HG02798 (cell line): ENCODE results near the gene MGAT4A.
A peak's percentile ranks its signal among the peaks of the same experiment; 100 is the strongest.

ENCODE experiments used
- ATAC-seq: cut with Tn5 transposase; IDR thresholded peaks from one replicate; pipeline ENCODE4 v1.9.1; 2021; ENCODE audit warnings: mild to moderate bottlenecking; ENCODE audit not compliant: unreplicated experiment, poor library complexity

The MGAT4A gene

GRCh38 chr2:98582523-98582922 is 148.4 kb downstream of the MGAT4A start:
- ATAC-seq = no peak

DNA sequence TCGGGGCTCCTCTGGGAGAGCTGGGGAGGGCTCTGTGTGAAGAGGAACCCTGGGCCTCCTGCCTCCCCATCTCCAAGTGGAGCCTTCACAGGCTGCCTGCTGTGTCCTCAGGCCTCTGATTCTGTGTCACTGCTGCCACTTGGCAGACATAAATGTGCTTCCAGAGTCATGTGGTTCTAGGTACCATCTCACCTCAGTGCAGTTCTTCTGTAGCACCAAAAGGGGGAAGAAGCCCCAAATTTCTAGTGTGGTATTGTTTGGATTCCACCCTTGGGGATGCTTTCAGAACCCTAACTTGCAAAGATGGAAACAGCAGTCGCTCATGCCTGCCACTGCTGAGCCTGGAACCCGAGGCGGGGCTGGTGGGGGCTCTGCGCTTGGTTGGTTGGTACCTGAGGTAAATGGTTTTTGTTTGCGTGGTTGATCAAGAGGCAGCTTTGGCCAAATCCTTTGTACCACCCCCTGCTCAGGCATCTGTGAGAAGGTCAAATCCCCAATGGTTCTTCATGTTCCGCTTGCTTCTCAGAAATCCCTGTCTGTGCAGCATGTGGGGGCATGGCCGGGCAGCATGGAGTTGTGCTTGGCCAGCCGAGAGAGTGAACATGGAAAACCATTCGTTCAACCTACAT is 150.2 kb downstream of the MGAT4A start:
- ATAC-seq = no peak

- ATAC-seq = no peak
Measured at GRCh38 chr2:98579926-98580325, 151.0 kb downstream of the MGAT4A start.

- ATAC-seq = no peak
Measured at GRCh38 chr2:98578231-98578630, 152.7 kb downstream of the MGAT4A start.

- no peak for ATAC-seq
Measured at GRCh38 chr2:98577313-98577712, 153.6 kb downstream of the MGAT4A start.

- no peak for ATAC-seq
Measured at GRCh38 chr2:98576666-98577312, 154.1 kb downstream of the MGAT4A start.

DNA sequence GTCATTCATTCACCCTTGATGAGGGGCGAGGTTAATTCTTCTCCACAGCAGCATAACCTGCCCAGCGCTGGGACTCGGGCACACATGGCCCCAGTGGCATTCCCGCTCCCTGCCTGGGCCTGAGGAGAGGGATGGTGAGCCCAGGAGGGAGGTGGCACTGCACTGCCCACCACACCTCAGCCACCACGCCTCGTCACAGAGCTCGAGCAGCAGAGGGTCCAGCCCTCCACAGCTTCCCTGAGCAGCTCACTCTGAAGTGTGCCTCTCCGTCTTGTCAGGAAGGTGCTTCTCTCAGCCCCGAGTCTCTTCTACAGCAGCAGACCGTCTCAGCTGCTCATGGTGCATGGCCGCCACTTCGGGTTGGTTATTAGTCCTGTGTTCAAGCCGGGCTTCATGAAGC is 157.5 kb downstream of the MGAT4A start:
- ATAC-seq = no peak

GRCh38 chr2:98572676-98573075 is 158.3 kb downstream of the MGAT4A start:
- ATAC-seq = no peak

DNA sequence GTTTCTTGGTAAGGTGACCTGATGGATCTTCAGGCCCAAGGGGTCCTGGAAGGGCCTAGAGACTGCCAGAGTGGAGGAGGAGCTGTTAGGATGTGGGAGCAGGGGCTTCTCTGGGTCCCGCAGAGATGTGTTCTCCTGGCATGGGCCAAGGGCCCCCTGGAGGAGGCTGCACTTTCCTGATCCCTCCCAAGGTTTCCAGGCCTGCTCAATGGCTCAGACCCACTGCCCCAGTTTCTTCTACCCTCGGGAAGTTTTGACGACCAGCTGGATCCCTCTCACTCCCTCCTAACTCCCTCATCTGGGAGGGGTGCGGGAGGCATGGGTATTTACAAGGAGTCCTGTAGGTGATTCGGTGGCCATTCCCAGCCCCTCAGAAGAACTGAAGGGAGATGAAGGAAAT is 158.7 kb downstream of the MGAT4A start:
- no peak for ATAC-seq

GRCh38 chr2:98571796-98572195 is 159.1 kb downstream of the MGAT4A start:
- no peak for ATAC-seq

DNA sequence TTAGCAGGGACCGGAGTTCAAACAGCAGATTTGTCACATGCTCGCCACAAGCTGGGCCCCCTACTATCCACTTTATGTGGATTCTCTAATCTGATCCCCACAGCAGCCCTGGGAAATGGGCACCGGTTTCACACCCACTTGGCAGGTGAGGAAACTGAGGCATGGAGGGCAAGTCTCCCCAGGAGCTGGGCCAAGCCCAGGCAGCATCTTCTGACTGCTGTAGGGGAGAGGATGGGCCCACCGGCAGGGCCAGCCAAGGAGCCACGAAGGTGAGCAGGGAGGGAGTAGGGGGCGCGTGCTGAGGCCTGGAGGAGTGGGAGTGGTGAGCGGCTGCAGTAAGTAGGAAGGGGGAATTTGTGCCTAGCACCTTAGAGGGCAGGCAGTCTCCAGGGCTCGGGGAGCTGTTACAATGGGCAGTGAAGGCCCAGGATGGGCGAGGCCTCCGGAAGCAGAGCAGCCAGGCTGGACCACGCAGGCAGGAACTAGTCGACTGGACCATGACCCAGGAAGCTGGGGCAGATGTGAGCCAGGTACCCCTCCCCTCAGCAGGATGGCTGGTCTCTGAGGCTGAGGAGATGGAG is 159.7 kb downstream of the MGAT4A start:
- no peak for ATAC-seq

- no peak for ATAC-seq
Measured at GRCh38 chr2:98570356-98570755, 160.6 kb downstream of the MGAT4A start.

DNA sequence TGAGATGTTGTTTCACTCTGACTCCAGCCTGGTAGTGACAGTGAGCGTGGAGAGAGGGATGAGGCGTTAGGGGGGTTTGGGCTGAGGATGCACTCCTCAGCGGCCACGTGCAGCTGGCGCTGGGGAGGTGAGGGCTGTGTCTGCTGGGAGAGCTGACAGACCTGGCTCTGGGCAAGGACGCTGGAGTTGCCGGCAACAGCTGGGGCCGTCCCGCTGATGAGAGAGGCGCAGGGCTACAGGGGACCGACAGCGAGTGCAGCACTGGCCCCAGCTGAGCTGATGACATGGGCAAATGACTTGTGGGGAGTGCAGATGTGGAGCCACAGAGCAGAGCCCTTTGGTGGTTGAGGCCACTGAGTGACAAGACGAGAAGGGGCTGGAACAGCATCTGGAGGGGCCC is 161.0 kb downstream of the MGAT4A start:
- ATAC-seq = no peak

DNA sequence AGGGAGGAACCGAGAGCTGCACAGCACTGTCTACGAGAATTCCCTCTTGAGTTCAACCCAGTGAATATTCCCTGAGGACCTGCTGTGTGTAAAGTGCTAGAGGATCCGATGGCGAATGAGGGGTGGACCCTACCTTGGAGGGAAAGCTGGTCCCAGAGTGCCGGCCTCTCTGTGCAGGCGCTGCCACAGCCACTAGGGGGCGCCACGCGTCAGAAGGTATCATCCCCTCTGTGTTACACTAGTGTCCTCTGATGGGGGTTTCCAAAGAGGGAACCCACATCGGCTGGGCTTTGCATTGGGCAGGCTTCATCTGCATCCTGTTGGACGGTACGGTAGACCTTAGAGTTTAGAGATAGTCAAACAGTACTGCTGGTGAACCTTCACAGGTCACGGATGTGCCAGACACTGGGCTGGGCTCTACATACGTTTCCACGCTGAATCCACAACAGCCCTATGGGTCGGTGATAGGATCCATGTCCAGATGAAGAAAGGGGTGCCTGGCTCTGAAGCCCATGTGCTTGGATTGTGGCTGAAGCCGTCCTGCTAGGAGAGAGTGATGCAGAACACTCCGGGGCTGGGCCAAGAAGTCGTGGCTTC is 161.6 kb downstream of the MGAT4A start:
- peak; percentile 64 for ATAC-seq
